HG03575 (cell line): ENCODE data around the gene ZGRF1.
A peak's percentile ranks its signal among the peaks of the same experiment; 100 is the strongest.
"Not testable (repeated sequence)": the region's sequence is repeated elsewhere in the genome, so short reads cannot be mapped to it uniquely, and the experiment has no call there.

ENCODE experiments used
- ATAC-seq: cut with Tn5 transposase; IDR thresholded peaks from one replicate; pipeline ENCODE4 v1.9.1; 2021; ENCODE audit not compliant: unreplicated experiment, insufficient number of reproducible peaks, low FRiP score; ENCODE audit errors: extremely low read depth

ZGRF1 gene

GRCh38 chr4:112644595-112645535, 8.2 kb upstream of the ZGRF1 start:
- ATAC-seq: not testable (repeated sequence)

DNA sequence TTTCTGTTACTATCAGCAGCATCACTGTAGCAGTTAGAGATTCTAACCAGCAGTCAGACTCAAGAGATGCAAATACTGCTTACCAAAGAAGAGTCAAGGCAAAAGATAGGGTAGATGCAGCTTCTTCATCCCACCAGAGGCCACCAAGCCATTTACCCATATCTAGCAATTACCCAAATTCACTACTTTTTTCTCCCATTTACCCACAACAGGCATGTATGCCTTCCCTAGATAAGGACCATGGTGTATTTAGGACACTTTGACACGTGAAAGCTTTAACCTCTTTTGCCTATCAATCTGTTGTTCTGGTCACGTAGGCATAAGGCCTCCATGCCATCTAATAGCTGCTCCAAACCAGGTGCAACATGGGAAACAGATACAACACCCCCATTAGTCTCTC, 5.8 kb upstream of the ZGRF1 start:
- no peak for ATAC-seq

GRCh38 chr4:112637552-112637866, 800 bp upstream of the ZGRF1 start:
- no peak for ATAC-seq

DNA sequence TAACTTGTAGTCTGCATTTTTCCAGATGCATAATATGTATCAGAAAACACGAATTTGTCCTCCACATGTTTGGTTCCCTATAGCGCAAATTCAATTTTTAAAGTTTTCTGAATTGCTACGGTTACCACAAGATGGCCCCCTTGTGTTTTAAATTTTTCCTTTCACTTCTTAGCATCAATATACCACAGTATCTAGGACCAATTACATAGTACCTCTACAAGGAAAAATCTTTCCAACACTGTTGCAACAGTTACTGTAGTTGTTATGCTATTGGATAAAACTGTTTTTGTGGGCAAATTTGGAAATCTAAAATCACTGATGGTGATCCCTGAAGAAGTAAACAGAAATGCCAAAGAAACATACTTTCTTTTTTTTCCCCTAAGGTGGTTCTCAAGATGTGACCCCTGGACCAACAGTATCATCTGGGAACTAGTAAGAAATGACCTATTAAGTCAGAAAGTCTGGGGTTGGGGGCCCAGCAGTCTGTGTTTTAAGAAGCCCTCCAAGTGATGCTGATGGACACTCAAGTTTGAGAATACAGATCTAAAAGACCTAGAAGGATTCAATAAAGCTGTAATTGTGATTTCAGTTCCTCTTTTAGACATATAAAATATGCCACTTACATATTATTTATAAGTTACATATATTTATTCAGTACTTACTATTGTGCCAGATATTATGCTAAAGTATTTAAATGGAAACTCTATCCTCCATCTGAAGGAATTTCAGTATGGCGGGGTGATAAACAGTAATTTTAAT, 3.1 kb downstream of the ZGRF1 start:
- no peak for ATAC-seq

GRCh38 chr4:112626228-112626627, 10.5 kb downstream of the ZGRF1 start:
- ATAC-seq: no peak

- ATAC-seq: no peak
Observed at GRCh38 chr4:112616984-112617383, 19.7 kb downstream of the ZGRF1 start.

GRCh38 chr4:112612814-112613213, 23.9 kb downstream of the ZGRF1 start:
- not testable (repeated sequence) for ATAC-seq

DNA sequence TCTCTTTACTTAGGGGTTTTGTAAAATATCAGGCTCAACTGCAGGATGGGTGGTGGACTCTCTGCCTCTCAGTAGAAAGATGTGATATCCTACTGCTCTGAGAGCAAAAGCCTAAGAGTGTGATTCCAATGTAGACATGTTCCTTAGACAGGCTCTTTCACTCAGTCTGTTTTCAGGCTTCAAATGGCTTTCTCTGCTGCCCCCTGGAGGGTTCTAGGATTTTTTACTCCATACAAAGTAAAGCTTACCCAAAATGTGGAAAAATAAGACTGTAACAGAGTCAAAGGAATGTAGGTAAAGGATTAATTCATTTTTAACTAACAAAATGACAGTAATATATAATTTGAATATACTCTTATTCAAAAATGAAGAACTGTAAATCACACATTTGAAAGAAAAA, 32.1 kb downstream of the ZGRF1 start:
- peak; percentile 76 for ATAC-seq

GRCh38 chr4:112594993-112595392, 41.7 kb downstream of the ZGRF1 start:
- no peak for ATAC-seq

DNA sequence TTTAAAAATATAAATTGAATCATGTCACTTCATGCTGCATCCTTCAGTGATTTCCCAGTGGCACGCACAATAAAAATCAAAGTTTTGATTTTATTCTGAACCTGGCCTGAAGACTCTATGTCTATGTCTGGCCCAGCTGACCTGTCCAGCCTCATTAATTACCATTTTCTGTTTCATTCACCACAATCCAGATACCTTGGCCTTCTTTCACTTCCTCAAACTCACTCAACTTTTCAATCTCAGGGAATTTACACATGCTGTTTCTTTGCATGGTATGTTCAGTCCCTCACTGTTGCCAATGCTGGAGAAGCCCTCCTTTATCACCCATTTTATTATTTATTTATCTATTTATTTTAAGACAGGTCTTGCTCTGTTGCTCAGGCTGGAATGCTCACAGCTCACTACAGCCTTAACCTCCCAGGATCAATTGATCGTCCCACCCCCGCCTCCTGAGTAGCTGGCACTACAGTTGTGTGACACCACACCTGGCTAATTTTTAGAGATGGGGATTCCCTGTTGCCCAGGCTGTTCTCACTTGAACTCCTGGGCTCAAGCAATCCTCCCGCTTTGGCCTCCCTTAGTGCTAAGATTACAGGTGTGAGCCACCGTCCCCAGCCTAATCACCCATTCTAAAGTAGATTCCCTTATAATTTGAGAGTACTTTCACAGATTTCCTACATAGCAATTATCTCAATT, 43.1 kb downstream of the ZGRF1 start:
- ATAC-seq: no peak

DNA sequence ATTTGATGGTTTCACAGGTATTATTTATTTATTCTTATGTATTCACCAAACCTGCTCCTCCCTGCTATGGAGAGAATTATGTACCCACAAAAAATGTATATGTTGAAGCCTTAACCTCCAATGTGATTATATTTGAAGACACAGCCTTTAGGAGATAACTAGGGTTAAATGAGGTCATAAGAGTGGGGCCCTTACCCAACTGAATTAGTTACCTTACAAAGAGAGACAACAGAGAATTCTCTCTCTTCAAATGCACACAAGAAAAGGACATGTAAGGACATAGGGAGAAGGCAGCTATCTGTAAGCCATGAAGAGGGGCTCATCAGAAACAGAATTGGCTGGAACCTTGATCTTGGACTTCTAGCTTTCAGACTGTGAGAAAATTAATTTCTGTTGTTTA, 44.0 kb downstream of the ZGRF1 start:
- ATAC-seq: no peak

GRCh38 chr4:112591593-112591992, 45.1 kb downstream of the ZGRF1 start:
- ATAC-seq: no peak

DNA sequence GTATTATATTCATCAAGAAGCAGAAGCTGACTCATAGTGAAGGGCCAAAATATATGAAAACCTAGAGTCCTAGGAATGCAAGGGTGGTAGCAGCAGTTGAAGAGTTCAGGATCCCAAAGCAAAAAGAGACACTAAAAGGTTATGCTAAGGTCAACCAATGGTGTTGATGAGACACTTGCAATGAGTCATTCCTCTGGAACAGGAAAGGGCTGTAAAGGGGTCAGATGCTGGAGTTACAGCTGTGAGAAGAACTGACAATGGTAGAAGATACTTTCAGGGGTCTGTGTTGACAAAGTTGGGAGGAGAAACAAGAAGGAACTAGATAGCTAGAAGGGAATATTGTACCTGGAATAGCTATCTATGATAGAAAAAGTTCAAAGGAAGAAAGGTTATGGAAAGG, 47.5 kb downstream of the ZGRF1 start:
- ATAC-seq: no peak

DNA sequence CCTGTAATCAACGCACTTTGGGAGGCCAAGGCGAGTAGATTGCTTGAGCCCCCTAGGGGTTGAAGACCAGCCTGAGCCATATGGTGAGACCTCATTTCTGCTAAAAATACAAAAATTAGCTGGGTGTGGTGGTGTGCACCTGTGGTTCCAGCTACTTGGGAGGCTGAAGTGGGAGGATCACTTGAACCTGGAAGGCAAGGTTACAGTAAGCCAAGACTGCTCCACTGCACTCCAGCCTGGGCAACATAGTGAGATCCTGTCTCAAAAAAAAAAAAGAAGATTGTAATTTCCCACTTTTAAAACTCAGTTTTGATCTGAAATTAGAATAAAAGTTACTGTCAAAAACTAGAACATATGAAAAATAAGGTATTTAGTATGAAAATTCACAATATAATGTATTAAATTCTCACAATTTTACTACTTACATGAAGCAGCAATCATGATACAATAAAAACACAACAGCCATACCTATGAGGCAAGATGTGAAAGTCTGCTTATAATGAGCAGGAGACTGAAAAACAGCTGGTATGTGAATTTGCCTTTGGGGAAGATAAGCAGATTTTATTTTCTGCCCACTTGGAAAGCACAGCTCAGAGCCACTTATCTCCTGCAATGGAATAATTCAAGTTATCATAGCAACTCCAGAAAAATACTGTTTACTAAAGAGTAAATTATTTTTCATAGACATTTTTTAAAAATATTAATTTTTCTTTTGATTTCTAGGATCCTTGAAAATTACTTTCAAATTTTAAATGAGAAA, 50.6 kb downstream of the ZGRF1 start:
- ATAC-seq: no peak

GRCh38 chr4:112567536-112567935, 69.2 kb downstream of the ZGRF1 start:
- ATAC-seq: no peak

DNA sequence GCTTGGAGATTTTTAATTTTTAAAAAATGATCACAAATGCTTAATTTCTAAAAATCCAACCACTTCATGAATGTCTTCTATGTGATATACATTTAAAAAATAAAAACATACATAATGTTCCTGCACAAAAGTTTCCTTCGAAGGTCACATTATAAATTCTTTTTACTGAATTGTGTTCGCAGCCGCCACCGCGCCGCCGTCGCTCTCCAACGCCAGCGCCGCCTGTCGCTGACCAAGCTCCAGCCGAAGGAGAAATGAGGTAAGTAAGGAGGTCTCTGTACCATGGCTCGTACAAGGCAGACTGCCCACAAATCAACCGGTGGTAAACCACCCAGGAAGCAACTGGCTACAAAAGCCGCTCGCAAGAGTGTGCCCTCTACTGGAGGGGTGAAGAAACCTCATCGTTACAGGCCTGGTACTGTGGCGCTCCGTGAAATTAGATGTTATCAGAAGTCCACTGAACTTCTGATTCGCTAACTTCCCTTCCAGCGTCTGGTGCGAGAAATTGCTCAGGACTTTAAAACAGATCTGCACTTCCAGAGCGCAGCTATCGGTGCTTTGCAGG, 71.9 kb downstream of the ZGRF1 start:
- no peak for ATAC-seq

GRCh38 chr4:112563431-112564200, 73.1 kb downstream of the ZGRF1 start:
- no peak for ATAC-seq

GRCh38 chr4:112562254-112562879, 74.3 kb downstream of the ZGRF1 start:
- no peak for ATAC-seq
